ENCODE results near the gene SSH3. TPM values are rescaled to one million over a fixed set of nuclear protein-coding genes. Genes with fewer than 3 reads are reported as not detected.

SSH3 gene
- total RNA-seq, 1 experiment from 2014 or later: 5.5 TPM

DNA sequence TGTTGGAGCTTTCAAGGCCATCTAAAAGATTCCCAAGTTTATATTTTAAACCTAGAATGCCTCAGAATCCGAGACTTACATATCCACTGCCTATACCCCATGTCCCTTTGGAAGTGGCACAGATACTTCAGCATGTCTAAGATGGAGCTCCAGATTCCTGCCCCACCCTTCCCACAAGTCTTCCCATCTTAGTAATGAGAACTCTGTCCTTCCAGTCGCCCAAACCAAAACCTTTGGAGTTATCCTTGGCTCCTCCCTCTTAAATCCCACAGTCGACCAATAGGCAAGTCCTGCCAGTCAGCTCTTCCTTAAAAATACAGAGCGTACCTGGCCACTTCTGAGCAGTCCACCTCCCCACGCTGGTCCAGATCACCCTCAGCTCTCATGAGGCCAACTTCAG, 45.7 kb downstream of the SSH3 start:
- Histone ChIP-seq H3K36me3 (ENCODE audit: insufficient read depth, low read length, poor library complexity, severe bottlenecking) (no peaks in the 10 kb centered on the region), H3K27ac (ENCODE audit: low read depth, low read length, poor library complexity, severe bottlenecking) (no peak overlapping the region), H3K4me3 (ENCODE audit: low read depth, low read length, poor library complexity, severe bottlenecking) (no peak overlapping the region), H3K4me1 (ENCODE audit: insufficient read depth, low read length, poor library complexity, severe bottlenecking) (peaks cover 12% of the 10 kb centered on the region), H3K27me3 (replicated peaks; ENCODE audit: insufficient read depth, low read depth, low read length, poor library complexity) (no peaks in the 10 kb centered on the region), H3K9me3 (ENCODE audit: low read depth, low read length, poor library complexity, severe bottlenecking) (no peaks in the 10 kb centered on the region)
- no peak for TF ChIP-seq EZH2 (IDR thresholded peaks at IDR 0.05; ENCODE audit: borderline replicate concordance, low read depth, low read length, poor library complexity, severe bottlenecking)
- TF ChIP-seq, protein P1, sequence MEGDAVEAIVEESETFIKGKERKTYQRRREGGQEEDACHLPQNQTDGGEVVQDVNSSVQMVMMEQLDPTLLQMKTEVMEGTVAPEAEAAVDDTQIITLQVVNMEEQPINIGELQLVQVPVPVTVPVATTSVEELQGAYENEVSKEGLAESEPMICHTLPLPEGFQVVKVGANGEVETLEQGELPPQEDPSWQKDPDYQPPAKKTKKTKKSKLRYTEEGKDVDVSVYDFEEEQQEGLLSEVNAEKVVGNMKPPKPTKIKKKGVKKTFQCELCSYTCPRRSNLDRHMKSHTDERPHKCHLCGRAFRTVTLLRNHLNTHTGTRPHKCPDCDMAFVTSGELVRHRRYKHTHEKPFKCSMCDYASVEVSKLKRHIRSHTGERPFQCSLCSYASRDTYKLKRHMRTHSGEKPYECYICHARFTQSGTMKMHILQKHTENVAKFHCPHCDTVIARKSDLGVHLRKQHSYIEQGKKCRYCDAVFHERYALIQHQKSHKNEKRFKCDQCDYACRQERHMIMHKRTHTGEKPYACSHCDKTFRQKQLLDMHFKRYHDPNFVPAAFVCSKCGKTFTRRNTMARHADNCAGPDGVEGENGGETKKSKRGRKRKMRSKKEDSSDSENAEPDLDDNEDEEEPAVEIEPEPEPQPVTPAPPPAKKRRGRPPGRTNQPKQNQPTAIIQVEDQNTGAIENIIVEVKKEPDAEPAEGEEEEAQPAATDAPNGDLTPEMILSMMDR (conservative IDR thresholded peaks at IDR 0.05; ENCODE audit: low read depth, low read length): no peak
- DNase-seq (ENCODE audit: low spot score): no peak
- POLR2A ChIA-PET (ENCODE audit: low non-redundant PET): no interaction called here
- BruUV-seq (replicated peaks): no TSS peak
- CTCF ChIA-PET: interaction anchor here (0.6 to 1.1 kb wide), 4 partner anchors 22 to 43 kb away, joined by 3 to 7 read pairs (median 4); partner anchors contain the start of gene RAD9A
- intact Hi-C loops (cut with micrococcal nuclease; ENCODE audit: unreplicated experiment): no loop called here

DNA sequence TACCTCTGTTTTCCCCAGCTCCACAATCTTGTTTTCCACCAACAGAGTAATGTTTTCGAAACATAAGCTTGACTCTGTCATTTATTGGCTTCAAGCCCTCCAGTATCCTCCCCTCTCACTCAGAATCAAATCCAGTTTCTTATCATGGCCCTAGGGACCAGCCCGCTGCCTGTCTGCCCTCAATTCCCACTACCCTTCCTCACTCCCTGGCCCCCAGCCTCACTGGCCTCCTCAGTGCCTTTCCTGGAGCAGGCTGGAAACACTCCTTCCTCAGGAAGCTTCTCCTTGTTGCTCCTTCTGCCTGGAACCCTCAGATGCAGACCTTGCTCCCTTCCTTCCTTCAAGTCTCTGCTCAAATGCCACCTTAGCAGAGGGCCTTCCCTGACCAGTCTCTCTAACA, 46.1 kb downstream of the SSH3 start:
- DNase-seq (ENCODE audit: low spot score): no peak
- intact Hi-C loops (cut with micrococcal nuclease; ENCODE audit: unreplicated experiment): no loop called here
- POLR2A ChIA-PET (ENCODE audit: low non-redundant PET): no interaction called here

DNA sequence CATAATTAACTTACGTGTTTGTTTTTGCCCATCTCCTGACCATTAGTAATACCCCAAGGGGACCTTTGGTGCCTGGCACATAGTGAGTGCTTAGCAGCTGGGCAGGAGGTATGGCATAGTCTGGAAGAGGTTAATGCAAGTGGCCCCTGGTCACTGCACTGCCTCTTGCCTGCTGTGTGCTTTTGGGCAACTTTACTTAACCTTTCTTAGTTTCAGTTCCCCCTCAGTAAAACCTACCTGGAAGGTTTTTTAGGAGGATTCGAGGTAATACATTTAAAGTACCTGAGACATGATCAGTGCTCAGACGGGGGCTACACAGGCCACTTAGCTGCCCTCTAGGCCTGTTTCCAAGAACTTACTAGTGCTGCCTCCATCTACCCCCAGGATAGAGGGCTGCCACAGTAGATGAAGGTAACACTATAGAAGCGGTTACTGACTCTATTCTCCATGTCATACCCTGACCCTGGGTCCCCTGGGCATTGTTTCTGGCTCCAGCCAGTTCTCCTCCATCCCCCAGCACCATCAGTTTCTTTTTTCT, 46.7 kb downstream of the SSH3 start:
- Histone ChIP-seq H3K4me3 (ENCODE audit: low read depth, low read length, poor library complexity, severe bottlenecking) (no peak overlapping the region), H3K27me3 (replicated peaks; ENCODE audit: insufficient read depth, low read depth, low read length, poor library complexity) (no peaks in the 10 kb centered on the region), H3K9me3 (ENCODE audit: low read depth, low read length, poor library complexity, severe bottlenecking) (no peaks in the 10 kb centered on the region), H3K4me1 (ENCODE audit: insufficient read depth, low read length, poor library complexity, severe bottlenecking) (peaks cover 21% of the 10 kb centered on the region), H3K27ac (ENCODE audit: low read depth, low read length, poor library complexity, severe bottlenecking) (no peak overlapping the region), H3K36me3 (ENCODE audit: insufficient read depth, low read length, poor library complexity, severe bottlenecking) (no peaks in the 10 kb centered on the region)
- ChIA-PET CTCF (interaction anchor here (1.1 kb wide), 1 partner anchor 33 kb away, joined by 3 read pairs; no protein-coding TSS in a partner anchor), POLR2A (ENCODE audit: low non-redundant PET) (no interaction called here)
- BruUV-seq (replicated peaks): no TSS peak
- TF ChIP-seq, protein P1 (conservative IDR thresholded peaks at IDR 0.05; ENCODE audit: low read depth, low read length): no peak
- TF ChIP-seq EZH2 (IDR thresholded peaks at IDR 0.05; ENCODE audit: borderline replicate concordance, low read depth, low read length, poor library complexity, severe bottlenecking): no peak
- no peak for DNase-seq (ENCODE audit: low spot score)
- intact Hi-C loops (cut with micrococcal nuclease; ENCODE audit: unreplicated experiment): loop anchor here (5.0 kb wide), 1 partner anchor 157 kb away; the partner anchor contains the start of genes CDK2AP2 and PITPNM1

More for the DNA sequence above, 46.1 kb downstream of the SSH3 start:
- Histone ChIP-seq H3K4me1 (ENCODE audit: insufficient read depth, low read length, poor library complexity, severe bottlenecking) (peaks cover 17% of the 10 kb centered on the region), H3K4me3 (ENCODE audit: low read depth, low read length, poor library complexity, severe bottlenecking) (no peak overlapping the region), H3K27me3 (replicated peaks; ENCODE audit: insufficient read depth, low read depth, low read length, poor library complexity) (no peaks in the 10 kb centered on the region), H3K36me3 (ENCODE audit: insufficient read depth, low read length, poor library complexity, severe bottlenecking) (no peaks in the 10 kb centered on the region), H3K9me3 (ENCODE audit: low read depth, low read length, poor library complexity, severe bottlenecking) (no peaks in the 10 kb centered on the region), H3K27ac (ENCODE audit: low read depth, low read length, poor library complexity, severe bottlenecking) (no peak overlapping the region)
- TF ChIP-seq EZH2 (IDR thresholded peaks at IDR 0.05; ENCODE audit: borderline replicate concordance, low read depth, low read length, poor library complexity, severe bottlenecking): no peak
- TF ChIP-seq, protein P1 (conservative IDR thresholded peaks at IDR 0.05; ENCODE audit: low read depth, low read length): no peak
- BruUV-seq (replicated peaks): no TSS peak
- CTCF ChIA-PET: interaction anchor here (0.6 to 1.1 kb wide), 3 partner anchors 22 to 42 kb away, joined by 3 to 4 read pairs (median 4); partner anchors contain the start of gene RAD9A

All from A673 (cell line).